ENCODE results near the gene PSMD7.
A peak's percentile ranks its signal among the peaks of the same experiment; 100 is the strongest.

The PSMD7 gene

DNA sequence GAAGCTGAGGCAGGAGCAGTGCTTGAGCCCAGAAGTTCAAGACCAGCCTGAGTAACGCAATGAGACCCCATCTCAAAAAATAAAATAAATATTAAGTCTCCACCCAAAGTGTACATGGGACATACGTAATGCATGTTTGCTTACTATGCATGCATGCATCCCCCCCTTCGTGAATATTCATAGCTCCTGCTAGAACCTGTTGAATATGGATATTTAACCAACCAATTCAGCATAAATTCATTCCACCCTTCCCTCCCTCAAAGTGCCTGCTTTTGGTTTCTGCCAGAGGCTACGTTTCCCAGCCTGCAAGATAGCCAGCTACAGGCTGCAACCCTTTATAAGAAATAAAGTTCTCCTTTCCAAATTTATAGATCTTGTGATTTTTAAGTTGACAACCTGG lies 12.9 kb upstream of the PSMD7 start:
- no peak overlapping the region for H3K4me3 ChIP-seq (replicated peaks; ENCODE audit: low read depth, low read length)
- TF ChIP-seq, protein P1, sequence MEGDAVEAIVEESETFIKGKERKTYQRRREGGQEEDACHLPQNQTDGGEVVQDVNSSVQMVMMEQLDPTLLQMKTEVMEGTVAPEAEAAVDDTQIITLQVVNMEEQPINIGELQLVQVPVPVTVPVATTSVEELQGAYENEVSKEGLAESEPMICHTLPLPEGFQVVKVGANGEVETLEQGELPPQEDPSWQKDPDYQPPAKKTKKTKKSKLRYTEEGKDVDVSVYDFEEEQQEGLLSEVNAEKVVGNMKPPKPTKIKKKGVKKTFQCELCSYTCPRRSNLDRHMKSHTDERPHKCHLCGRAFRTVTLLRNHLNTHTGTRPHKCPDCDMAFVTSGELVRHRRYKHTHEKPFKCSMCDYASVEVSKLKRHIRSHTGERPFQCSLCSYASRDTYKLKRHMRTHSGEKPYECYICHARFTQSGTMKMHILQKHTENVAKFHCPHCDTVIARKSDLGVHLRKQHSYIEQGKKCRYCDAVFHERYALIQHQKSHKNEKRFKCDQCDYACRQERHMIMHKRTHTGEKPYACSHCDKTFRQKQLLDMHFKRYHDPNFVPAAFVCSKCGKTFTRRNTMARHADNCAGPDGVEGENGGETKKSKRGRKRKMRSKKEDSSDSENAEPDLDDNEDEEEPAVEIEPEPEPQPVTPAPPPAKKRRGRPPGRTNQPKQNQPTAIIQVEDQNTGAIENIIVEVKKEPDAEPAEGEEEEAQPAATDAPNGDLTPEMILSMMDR (IDR thresholded peaks at IDR 0.05; ENCODE audit: insufficient read depth, low read length, poor library complexity, severe bottlenecking) = no peak
- H3K27me3 ChIP-seq (replicated peaks; ENCODE audit: control insufficient read depth, insufficient read depth, low read length) = no peaks in the 10 kb centered on the region
- DNase-seq (ENCODE audit: extremely low read depth, insufficient read length) = no peak
- no peaks in the 10 kb centered on the region for H3K36me3 ChIP-seq (ENCODE audit: control insufficient read depth, insufficient read depth, low read length)

DNA sequence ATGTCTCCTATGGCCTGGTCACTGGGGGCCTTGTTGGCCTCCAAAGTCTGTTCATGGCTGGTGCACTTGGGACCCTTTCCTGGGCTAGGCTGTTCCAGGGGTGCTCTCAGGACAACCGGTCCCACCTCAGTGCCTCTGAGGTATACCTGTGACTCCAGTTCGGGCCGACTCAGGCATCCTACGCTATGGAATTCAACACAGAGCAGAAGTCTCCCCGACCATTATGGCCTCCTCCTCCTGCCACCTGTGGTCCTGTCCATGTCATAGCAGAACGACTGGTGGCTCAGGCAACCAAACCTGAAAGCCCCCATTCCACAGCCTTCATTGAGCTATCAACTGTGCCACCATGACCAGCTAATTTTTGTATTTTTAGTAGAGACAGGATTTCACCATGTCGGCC lies 8.5 kb upstream of the PSMD7 start:
- Histone ChIP-seq H3K27me3 (replicated peaks; ENCODE audit: control insufficient read depth, insufficient read depth, low read length) (no peaks in the 10 kb centered on the region), H3K36me3 (ENCODE audit: control insufficient read depth, insufficient read depth, low read length) (no peaks in the 10 kb centered on the region), H3K4me3 (replicated peaks; ENCODE audit: low read depth, low read length) (no peak overlapping the region)
- TF ChIP-seq, protein P1 (IDR thresholded peaks at IDR 0.05; ENCODE audit: insufficient read depth, low read length, poor library complexity, severe bottlenecking) = no peak
- no peak for DNase-seq (ENCODE audit: extremely low read depth, insufficient read length)

DNA sequence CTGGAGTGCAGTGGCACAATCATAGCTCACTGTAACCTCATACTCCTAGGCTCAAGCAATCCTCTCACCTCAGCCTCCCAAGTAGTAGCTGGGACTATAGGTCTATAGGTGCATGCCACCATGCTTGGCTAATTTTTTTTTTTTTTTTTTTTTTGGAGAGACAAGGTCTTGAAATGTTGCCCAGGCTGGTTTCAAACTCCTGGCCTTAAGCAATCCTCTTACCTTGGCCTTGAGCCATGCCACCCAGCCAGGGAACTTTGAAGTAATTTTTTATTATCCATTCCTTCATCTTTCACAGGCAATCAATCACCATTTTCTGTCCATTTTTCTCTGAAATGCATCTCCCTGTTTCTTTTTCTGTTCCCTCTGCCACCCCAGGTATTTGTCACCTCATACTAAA lies 6.3 kb upstream of the PSMD7 start:
- TF ChIP-seq, protein P1 (IDR thresholded peaks at IDR 0.05; ENCODE audit: insufficient read depth, low read length, poor library complexity, severe bottlenecking) = no peak
- Histone ChIP-seq H3K4me3 (replicated peaks; ENCODE audit: low read depth, low read length) (no peak overlapping the region), H3K27me3 (replicated peaks; ENCODE audit: control insufficient read depth, insufficient read depth, low read length) (no peaks in the 10 kb centered on the region), H3K36me3 (ENCODE audit: control insufficient read depth, insufficient read depth, low read length) (no peaks in the 10 kb centered on the region)
- no peak for DNase-seq (ENCODE audit: extremely low read depth, insufficient read length)

DNA sequence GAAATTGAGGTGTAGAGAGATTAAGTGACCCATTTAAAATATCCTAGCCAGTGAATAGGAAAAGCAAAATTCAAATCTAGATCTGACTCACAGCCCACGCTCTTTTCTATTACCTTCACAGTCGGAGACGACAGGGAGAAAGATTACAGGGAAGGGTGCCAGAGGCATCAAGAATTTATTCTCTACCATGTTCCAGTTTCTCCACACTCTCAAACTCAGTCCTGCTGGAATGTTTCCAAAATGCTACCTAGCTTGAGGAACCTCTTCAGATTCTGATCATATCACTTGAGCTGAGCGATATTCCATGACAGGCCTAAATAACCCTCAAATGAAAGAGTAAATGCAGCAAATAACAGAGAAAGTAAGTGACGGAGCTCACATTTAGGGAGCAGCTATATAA lies 5.4 kb upstream of the PSMD7 start:
- TF ChIP-seq, protein P1 (IDR thresholded peaks at IDR 0.05; ENCODE audit: insufficient read depth, low read length, poor library complexity, severe bottlenecking) = no peak
- H3K4me3 ChIP-seq (replicated peaks; ENCODE audit: low read depth, low read length) = no peak overlapping the region
- H3K36me3 ChIP-seq (ENCODE audit: control insufficient read depth, insufficient read depth, low read length) = no peaks in the 10 kb centered on the region
- no peak for DNase-seq (ENCODE audit: extremely low read depth, insufficient read length)
- no peaks in the 10 kb centered on the region for H3K27me3 ChIP-seq (replicated peaks; ENCODE audit: control insufficient read depth, insufficient read depth, low read length)

DNA sequence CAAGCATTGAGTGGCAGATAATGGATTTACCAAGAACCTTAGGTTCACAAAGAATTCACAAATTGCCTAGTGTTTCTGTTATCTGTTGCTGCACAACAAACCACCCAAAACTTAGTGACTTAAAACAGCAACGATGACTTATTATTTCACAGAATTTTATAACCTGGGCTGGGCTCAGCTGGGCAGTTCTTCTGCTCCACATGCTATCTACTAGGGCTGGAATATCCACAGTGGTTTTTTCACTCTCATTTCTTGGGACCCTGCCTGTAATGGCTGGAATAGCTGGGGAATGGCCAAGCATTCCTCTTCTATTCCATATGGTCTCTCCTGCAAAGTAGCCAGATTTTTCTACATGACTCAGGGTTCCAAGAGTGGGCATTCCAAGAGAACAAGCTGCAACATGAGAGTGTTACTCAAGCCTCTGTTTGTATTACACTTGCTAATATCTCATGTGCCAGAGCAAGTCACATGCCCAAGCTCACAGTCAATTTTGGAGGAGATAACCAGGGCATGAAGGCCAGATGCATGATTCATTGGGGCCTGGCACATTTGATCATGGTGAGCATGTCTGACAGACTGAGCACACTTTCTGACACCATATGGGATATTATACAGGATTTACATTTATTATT lies 4.9 kb upstream of the PSMD7 start:
- TF ChIP-seq, protein P1 (IDR thresholded peaks at IDR 0.05; ENCODE audit: insufficient read depth, low read length, poor library complexity, severe bottlenecking) = no peak
- H3K4me3 ChIP-seq (replicated peaks; ENCODE audit: low read depth, low read length) = no peak overlapping the region
- no peak for DNase-seq (ENCODE audit: extremely low read depth, insufficient read length)

DNA sequence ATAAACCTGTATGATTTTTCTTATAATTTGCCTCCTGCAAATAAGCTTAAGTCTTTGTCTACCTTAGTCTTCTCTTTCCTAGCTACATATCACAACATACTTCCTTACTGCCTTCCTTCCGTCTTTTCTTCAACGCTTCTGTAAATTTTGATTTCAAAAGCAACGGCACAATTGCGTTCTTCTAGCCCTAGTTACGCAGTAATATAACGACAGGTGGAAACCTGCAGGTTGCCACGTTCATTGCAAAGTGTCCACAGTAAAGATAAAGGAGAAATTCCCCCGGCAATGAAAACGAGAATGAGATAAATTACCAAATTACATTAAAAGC lies 546 bp upstream of the PSMD7 start:
- Histone ChIP-seq H3K4me3 (replicated peaks; ENCODE audit: low read depth, low read length) (peak overlapping the region; percentile 99), H3K27me3 (replicated peaks; ENCODE audit: control insufficient read depth, insufficient read depth, low read length) (no peaks in the 10 kb centered on the region), H3K36me3 (ENCODE audit: control insufficient read depth, insufficient read depth, low read length) (peaks cover 3% of the 10 kb centered on the region; the same call in 1 of the 2 replicates)
- DNase-seq (ENCODE audit: extremely low read depth, insufficient read length) = no peak
- TF ChIP-seq, protein P1 (IDR thresholded peaks at IDR 0.05; ENCODE audit: insufficient read depth, low read length, poor library complexity, severe bottlenecking) = no peak

More for the DNA sequence above, 4.9 kb upstream of the PSMD7 start:
- no peaks in the 10 kb centered on the region for H3K36me3 ChIP-seq (ENCODE audit: control insufficient read depth, insufficient read depth, low read length)
- H3K27me3 ChIP-seq (replicated peaks; ENCODE audit: control insufficient read depth, insufficient read depth, low read length) = no peaks in the 10 kb centered on the region
